Mesodermal cell (in vitro differentiated cells): ENCODE results near the gene HOXA1.

ENCODE experiments used
- H3K27ac ChIP-seq: 2 replicates; pipeline ENCODE4 v1.7.0; 2013; ENCODE audit warnings: mild to moderate bottlenecking, low read depth, low read length, moderate library complexity; ENCODE audit not compliant: severe bottlenecking
- H3K36me3 ChIP-seq: 2 replicates; pipeline ENCODE4 v1.7.1; 2013; ENCODE audit warnings: mild to moderate bottlenecking, low read length, moderate library complexity; ENCODE audit not compliant: control insufficient read depth, insufficient read depth
- H3K4me1 ChIP-seq: one replicate; pipeline ENCODE4 v1.7.1; 2013; ENCODE audit warnings: mild to moderate bottlenecking, low read length; ENCODE audit not compliant: insufficient read depth, control insufficient read depth, poor library complexity, severe bottlenecking
- H3K4me3 ChIP-seq: 2 replicates; pipeline ENCODE4 v1.7.0; 2013; ENCODE audit warnings: low read length, control low read depth, mild to moderate bottlenecking; ENCODE audit not compliant: insufficient read depth, poor library complexity, severe bottlenecking; ENCODE audit errors: extremely low read depth
- H3K9me3 ChIP-seq: 2 replicates; pipeline ENCODE4 v1.7.1; 2013; ENCODE audit warnings: mild to moderate bottlenecking, low read length, moderate library complexity; ENCODE audit not compliant: control insufficient read depth
- WGBS, 2 experiments: methylation state at CpG; one replicate each; pipeline ENCODE4 v1.1.5; 2013; ENCODE audit warnings: missing lambda C conversion rate in 2 of 2; ENCODE audit not compliant: insufficient coverage in 2 of 2; 5-methylcytosine and 5-hydroxymethylcytosine counted together

Gene HOXA1

DNA sequence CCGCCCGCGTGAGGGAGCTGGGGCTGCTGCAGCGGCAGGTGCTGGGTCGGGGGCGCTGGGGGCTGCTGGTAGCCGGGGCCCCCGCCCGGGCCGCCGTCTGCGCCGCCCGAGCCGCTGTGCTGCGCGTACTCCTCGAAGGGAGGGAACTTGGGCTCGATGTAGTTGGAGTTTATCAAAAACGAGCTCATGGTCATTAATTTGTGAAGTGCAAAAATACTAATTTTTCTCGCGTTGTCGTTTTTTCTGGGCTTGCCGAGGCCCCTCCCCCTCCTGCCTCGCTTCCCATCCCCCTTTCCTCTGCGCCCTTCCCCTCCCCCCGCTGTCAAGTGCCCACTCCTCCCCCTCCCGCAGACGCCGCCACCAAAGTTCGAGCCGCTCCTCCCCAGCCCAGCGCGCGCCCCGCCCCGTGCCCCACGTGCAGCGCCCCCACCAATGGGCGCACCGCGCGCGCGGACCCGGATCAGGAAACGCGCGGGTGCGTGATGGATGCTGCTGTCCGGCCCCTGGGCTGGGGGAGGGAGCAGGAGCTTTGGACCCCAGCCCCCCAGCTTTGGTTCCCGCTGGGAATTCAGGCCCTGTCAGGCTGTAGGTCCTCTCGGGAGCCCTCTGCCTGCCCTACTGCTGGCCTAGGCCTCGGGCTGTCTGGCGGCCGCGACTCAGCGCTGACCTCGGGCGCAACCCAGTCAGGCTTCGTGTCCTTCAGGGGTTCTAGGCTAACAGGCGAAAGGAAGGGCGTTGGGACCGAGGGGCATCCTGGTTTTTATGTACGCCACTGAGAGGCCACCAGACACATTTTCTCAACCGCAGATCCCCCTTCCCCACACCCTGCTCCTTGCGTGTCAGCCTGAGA lies 35.0 kb upstream of the HOXA1 start, which contains the start of gene HOXA4:
TSS of gene HOXA4 (minus strand) at position 218 of the 850 bp plus-strand sequence. CDS start at position 194, 24 bp downstream.
- Histone ChIP-seq H3K9me3 (no peaks in the 10 kb centered on the region), H3K27ac (no peak within 1 kb of the TSS), H3K4me3 (peak within 1 kb of the TSS; percentile 35), H3K36me3 (no peaks in the 10 kb centered on the region), H3K4me1 (peaks cover 4% of the 10 kb centered on the region)
- 1 to 2% methylated on average over 37 to 40 of the region's 67 CpGs for WGBS, 2 experiments

DNA sequence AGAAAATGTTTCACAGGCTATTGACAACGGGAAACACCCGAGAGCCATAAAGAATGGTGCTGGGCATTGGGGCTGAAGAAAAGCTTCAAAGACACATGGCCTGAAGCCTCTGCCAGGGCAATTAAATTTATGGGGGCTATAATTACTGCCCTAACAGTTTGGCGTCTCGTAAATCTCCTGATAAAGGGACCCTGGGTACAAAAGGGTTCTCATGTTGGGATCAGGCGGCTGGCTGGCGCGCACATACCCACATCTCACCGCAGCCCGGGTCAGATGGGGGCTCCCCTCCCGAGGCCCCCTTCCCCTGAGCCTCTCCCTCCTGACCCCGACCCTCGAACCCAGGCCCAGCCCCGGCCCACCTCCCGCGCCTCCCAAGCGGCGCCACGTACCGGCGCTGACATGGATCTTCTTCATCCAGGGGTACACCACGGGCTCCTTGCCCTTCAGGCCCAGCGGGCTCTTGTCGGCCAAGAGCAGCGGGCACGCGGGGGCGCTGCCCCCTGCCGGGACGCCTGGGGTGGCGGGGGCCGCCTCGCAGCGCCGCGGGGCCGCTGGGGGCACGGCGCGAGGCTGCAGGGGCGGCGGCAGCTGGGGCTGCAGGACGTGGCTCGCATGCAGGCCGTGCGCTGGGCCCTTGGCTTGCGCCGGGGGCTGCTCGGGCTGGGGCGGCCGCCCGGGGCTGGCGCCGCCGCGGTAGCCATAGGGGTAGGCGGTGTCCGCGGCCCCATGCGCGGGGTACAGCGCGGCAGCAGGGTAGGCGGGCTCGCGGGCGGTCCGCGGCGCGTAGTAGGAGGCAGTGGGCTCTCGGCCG lies 34.1 kb upstream of the HOXA1 start:
- Histone ChIP-seq H3K27ac (no peak overlapping the region), H3K4me3 (peak overlapping the region; percentile 35), H3K4me1 (peaks cover 2% of the 10 kb centered on the region), H3K36me3 (no peaks in the 10 kb centered on the region), H3K9me3 (no peaks in the 10 kb centered on the region)
- WGBS, 2 experiments, result 1 to 2% methylated on average over 49 to 50 of the region's 72 CpGs

DNA sequence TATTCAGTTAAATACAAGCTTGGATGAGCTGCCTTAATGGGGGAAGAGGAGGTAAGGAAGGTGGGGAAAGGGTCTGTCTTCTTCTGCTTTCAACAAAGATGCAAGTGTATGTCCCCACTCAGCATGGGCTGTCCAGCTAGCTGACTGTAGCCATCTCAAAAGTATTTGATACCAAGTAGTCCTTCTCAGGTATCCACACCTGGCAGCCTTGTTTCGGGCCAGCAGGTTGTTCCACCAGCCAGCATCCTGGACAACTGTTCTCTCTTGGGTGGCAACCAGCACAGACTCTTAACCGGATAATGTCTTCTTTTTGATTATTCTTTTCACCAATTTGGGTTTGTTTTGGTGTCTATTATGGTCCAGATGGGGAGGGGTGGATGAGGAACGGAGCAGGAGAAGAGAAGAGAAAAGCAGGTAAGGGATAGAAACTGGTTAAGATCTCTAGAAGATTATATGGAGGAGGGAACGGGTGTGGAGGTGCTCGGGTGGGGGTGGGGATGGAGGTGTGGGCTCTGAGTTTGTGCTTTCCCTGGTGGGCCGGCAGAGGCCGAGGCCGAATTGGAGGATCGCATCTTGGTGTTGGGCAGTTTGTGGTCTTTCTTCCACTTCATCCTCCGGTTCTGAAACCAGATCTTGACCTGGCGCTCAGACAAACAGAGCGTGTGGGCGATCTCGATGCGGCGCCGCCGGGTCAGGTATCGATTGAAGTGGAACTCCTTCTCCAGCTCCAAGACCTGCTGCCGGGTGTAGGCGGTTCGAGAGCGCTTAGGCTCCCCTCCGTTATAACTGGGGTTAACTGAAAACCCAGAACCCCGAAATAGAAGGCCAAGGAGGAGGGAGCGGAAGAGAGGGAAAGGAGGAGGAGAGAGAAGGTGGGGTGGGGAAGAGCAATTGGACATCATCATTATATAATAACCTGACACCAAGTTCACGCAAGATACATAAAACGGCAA lies 33.3 kb upstream of the HOXA1 start:
- H3K9me3 ChIP-seq, result no peaks in the 10 kb centered on the region
- WGBS, 2 experiments, result 7 to 11% methylated on average over 14 to 24 of the region's 28 CpGs
- no peaks in the 10 kb centered on the region for H3K36me3 ChIP-seq
- no peak overlapping the region for H3K4me3 ChIP-seq
- H3K27ac ChIP-seq, result no peak overlapping the region
- peaks cover 2% of the 10 kb centered on the region for H3K4me1 ChIP-seq

DNA sequence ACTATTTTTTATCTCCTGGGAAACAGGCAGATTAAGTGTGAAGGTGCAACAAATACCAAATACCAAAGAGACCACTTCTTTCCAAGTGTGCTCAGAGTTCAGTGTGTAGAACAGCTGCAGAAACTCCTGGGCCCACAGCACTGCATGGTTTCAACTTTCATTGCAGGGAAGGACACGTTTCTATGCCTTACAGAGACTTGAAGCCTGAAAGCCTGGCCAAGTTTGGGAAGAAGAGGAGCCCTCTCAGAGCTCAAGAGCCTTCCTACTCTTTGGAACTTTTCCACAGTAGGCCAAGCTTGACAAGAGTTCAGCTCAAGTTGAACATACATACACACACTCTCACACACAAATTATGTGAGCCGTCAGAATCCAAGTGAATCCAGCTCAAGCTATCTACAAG lies 32.2 kb upstream of the HOXA1 start:
- H3K27ac ChIP-seq, result no peak overlapping the region
- H3K4me3 ChIP-seq, result no peak overlapping the region
- 0% methylated on average over 1 of the region's 2 CpGs for WGBS, 2 experiments
- peaks cover 2% of the 10 kb centered on the region for H3K4me1 ChIP-seq
- no peaks in the 10 kb centered on the region for H3K9me3 ChIP-seq
- H3K36me3 ChIP-seq, result no peaks in the 10 kb centered on the region

DNA sequence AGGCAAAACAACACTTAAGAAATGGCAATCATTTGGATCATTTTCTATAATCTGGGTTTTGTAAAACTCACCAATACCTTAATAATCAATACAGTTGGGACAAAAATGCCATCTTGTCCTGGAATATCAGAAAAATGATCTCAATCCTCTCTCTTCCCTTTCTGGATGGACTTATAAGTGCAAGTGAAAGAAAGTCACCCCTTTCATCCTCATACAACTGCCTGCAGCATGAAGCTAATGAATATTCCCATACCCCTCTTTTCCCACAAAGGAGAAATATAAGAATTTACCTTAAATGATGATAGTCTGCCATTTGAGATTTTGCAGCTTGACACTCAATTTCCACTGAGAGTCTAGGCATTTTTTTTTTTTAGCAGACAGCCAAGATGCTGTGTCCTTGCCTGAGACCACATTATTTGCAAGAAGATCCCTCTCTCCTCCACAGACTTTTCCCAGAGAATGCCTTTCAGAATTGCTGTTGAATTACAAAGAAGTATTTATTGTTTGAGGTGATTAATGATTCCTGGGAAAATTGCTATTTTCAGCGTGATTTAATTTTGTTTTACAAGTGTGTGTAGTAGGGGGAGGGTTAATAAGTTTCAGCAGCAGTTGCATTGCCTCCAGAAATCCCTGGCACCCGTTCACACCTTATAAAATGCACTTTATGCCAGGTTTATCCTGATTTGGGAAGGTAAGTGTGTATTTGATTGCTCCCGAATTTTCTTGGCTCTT lies 31.0 kb upstream of the HOXA1 start:
- no peak overlapping the region for H3K4me3 ChIP-seq
- no peaks in the 10 kb centered on the region for H3K9me3 ChIP-seq
- H3K36me3 ChIP-seq, result no peaks in the 10 kb centered on the region
- peaks cover 2% of the 10 kb centered on the region for H3K4me1 ChIP-seq
- 0% methylated on average over 1 of the region's 3 CpGs for WGBS, 2 experiments
- no peak overlapping the region for H3K27ac ChIP-seq

DNA sequence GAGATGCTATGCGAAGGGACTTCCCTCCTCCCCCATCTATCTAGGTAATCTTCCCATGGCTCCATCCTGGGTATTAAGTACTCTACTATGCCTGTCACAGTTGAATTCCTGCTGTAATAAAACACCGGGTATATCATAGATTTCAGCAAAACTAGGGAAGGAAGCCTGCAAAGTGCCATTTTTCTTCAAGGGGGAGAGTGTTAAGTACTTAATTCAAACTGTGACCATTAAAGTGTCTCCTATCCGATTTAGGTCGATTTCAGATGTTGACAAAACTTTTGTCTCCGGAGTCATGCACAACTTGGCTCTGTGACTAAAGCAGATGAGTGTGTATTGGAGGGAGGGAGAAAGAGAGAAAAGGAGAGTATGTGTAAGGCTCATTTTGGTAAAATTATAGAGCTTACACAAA lies 30.2 kb upstream of the HOXA1 start:
- Histone ChIP-seq H3K9me3 (no peaks in the 10 kb centered on the region), H3K27ac (no peak overlapping the region), H3K4me1 (peaks cover 2% of the 10 kb centered on the region), H3K4me3 (no peak overlapping the region), H3K36me3 (no peaks in the 10 kb centered on the region)
- WGBS, 2 experiments, result 4 to 8% methylated on average over 3 to 4 of the region's 5 CpGs

DNA sequence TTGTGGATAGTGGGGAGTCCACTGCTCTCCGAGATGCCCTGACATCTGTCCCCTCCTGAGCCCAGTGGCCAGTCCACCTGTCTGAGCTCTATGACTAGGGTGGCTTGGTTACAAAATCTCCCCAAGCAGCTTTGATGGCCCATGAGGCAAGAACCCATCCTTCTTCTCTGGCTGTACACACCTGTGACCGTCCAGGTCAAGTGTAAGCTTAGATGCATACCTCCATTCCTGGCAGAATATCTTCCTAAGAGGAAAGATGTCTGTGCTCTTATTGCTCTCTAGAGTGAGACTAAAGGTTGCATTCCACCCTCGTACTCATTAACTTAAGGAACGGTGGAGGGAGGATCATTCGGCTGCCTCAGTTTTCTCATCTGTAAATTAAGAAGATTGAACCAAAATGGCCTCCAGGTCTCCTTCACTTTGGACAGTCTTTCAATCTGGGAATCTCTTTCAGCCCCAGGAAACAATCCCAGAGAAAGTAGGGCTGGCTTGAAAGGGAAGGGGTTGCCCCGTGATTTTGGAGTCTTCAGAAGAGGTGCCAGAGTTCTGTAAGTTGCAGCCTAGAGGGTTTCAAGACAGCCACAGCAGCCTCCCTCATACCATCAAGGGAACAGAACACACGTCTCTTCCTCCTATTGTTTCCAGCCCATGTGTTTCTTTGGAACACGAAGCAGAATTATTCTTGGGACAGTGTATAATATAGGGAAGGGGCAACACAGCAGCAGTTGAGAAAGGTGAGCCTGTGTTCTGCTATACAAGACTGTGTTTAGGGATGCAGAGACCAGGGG lies 29.3 kb upstream of the HOXA1 start:
- Histone ChIP-seq H3K4me1 (peaks cover 2% of the 10 kb centered on the region), H3K27ac (no peak overlapping the region), H3K9me3 (no peaks in the 10 kb centered on the region), H3K36me3 (no peaks in the 10 kb centered on the region), H3K4me3 (no peak overlapping the region)
- 13% methylated on average over 4 of the region's 8 CpGs; no CpG with 5 or more reads in 1 of the 2 experiments for WGBS, 2 experiments

DNA sequence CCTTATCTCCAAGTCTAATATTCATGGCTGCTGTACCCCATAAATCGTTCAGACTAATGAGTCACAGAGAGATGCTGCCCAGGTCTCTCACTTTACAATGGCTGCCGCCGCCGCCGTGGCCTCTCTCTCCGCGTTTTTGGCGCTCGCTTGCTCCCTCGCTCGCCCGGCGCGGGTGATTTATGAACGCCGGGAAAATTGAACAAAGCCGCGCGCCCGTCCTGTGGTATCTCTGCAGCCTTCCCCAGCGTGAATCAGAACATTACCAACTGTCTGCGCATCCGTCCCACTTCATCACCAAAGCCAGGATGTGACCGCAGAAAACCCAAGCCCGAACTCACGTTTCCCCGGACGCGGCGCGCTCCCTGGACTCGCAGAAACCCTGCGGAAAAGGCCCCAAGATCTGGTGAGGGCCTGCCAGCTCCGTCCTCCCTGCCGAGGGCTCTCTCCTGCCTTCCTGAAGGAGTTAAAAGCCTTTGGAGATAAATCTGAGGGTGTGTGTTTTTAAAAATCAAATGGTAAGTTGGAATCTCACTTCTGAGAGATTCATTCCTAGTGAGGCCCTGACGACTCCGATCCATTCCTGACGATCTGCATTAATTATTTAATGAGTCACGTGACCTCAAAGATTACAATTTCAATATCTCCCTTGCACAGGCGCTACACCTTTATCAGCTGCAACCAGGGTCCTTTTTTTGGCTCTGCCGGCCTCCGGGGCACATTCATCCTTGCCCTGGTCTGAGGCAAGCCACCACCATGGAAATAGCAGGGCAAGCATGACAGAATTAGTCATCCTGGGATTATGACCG lies 28.5 kb upstream of the HOXA1 start:
- Histone ChIP-seq H3K27ac (peak overlapping the region; percentile 23), H3K4me3 (no peak overlapping the region), H3K4me1 (no peaks in the 10 kb centered on the region), H3K9me3 (no peaks in the 10 kb centered on the region), H3K36me3 (no peaks in the 10 kb centered on the region)
- WGBS, 2 experiments, result 3 to 4% methylated on average over 33 to 37 of the region's 43 CpGs
